Karpas-422 (cell line): Measurements from ENCODE around the gene CAPZB. TPM values are rescaled to one million over a fixed set of nuclear protein-coding genes. Genes with fewer than 3 reads are reported as not detected.

ENCODE experiments used
- DNase-seq: peaks from one replicate; pipeline ENCODE4 v3.0.0-alpha.2; 2015
- H2AFZ ChIP-seq: fragments of 200-600 bp; sonication (generic); 2 replicates; pipeline ENCODE4 v1.6.1; 2014; ENCODE audit warnings: antibody characterized with exemption, low read length, mixed read lengths
- H3K27ac ChIP-seq: fragments of 200-600 bp; sonication (generic); 2 replicates; pipeline ENCODE4 v1.5.1; 2014; ENCODE audit warnings: mild to moderate bottlenecking, low read length, moderate library complexity
- H3K27me3 ChIP-seq: fragments of 200-600 bp; sonication (generic); 2 replicates; pipeline ENCODE4 v1.6.1; 2014; ENCODE audit warnings: low read length, mixed read lengths
- H3K36me3 ChIP-seq: fragments of 200-600 bp; sonication (generic); 2 replicates; pipeline ENCODE4 v1.6.1; 2014; ENCODE audit warnings: low read length, mixed read lengths; ENCODE audit not compliant: insufficient read depth
- H3K4me1 ChIP-seq: fragments of 200-600 bp; sonication (generic); 2 replicates; pipeline ENCODE4 v1.6.1; 2014; ENCODE audit warnings: mild to moderate bottlenecking, low read length, mixed read lengths
- H3K4me2 ChIP-seq: fragments of 200-600 bp; sonication (generic); 2 replicates; pipeline ENCODE4 v1.6.1; 2014; ENCODE audit warnings: low read length, low read depth, mild to moderate bottlenecking; ENCODE audit not compliant: poor library complexity, severe bottlenecking
- H3K4me3 ChIP-seq: fragments of 200-600 bp; sonication (generic); 2 replicates; pipeline ENCODE4 v1.5.1; 2014; ENCODE audit warnings: mild to moderate bottlenecking, antibody characterized with exemption, low read length, mixed read lengths
- H3K79me2 ChIP-seq: fragments of 200-600 bp; sonication (generic); 2 replicates; pipeline ENCODE4 v1.6.1; 2014; ENCODE audit warnings: mild to moderate bottlenecking, low read length, mixed read lengths
- H3K9ac ChIP-seq: fragments of 200-600 bp; sonication (generic); 2 replicates; pipeline ENCODE4 v1.6.0; 2014; ENCODE audit warnings: low read length
- H3K9me2 ChIP-seq: fragments of 200-600 bp; sonication (generic), shearing (Covaris generic); replicated peaks from 2 replicates; pipeline ENCODE4 v1.6.0; 2014; ENCODE audit warnings: mild to moderate bottlenecking, low read length, moderate library complexity; ENCODE audit not compliant: insufficient read depth
- H3K9me3 ChIP-seq: fragments of 300-700, 200-600 bp; sonication (generic); 2 replicates; pipeline ENCODE4 v1.6.1; 2014; ENCODE audit warnings: low read length, mixed read lengths
- H4K20me1 ChIP-seq: fragments of 200-600 bp; sonication (generic); 2 replicates; pipeline ENCODE4 v1.6.1; 2014; ENCODE audit warnings: mild to moderate bottlenecking, antibody characterized with exemption, low read length, low read depth; ENCODE audit not compliant: insufficient read depth
- total RNA-seq: library from RNA; depleted of rRNA; stranded (reverse); fragments of >200 nt; shearing (Covaris generic); gene quantifications from 2 replicates; pipeline ENCODE4 v1.2.3, GENCODE V29; 2014; ENCODE audit warnings: low replicate concordance

The CAPZB gene
- total RNA-seq, 1 experiment from 2014 or later = 55.5 TPM

- no peak overlapping the region for H2AFZ ChIP-seq
- peaks cover 34% of the 10 kb centered on the region for H3K4me1 ChIP-seq
- no peaks in the 10 kb centered on the region for H3K9me2 ChIP-seq
- no peaks in the 10 kb centered on the region for H3K36me3 ChIP-seq
- H3K9ac ChIP-seq = no peak overlapping the region
- peaks cover 19% of the 10 kb centered on the region; the same call in 1 of the 2 replicates for H4K20me1 ChIP-seq
- no peak overlapping the region for H3K4me3 ChIP-seq
- no peak overlapping the region for H3K4me2 ChIP-seq
- H3K9me3 ChIP-seq = no peaks in the 10 kb centered on the region
- no peak for DNase-seq
- no peaks in the 10 kb centered on the region for H3K27me3 ChIP-seq
- peaks cover 97% of the 10 kb centered on the region for H3K79me2 ChIP-seq
- no peak overlapping the region for H3K27ac ChIP-seq
Observed at GRCh38 chr1:19438516-19439195, 46.7 kb downstream of the CAPZB start.

- H3K9me2 ChIP-seq = no peaks in the 10 kb centered on the region
- peaks cover 19% of the 10 kb centered on the region; the same call in 1 of the 2 replicates for H4K20me1 ChIP-seq
- H3K27me3 ChIP-seq = no peaks in the 10 kb centered on the region
- H3K9ac ChIP-seq = no peak overlapping the region
- no peak for DNase-seq
- peaks cover 30% of the 10 kb centered on the region for H3K4me1 ChIP-seq
- H3K79me2 ChIP-seq = peaks cover 97% of the 10 kb centered on the region
- no peaks in the 10 kb centered on the region for H3K9me3 ChIP-seq
- H3K4me2 ChIP-seq = no peak overlapping the region
- H2AFZ ChIP-seq = no peak overlapping the region
- no peak overlapping the region for H3K27ac ChIP-seq
- no peak overlapping the region for H3K4me3 ChIP-seq
- no peaks in the 10 kb centered on the region for H3K36me3 ChIP-seq
Observed at GRCh38 chr1:19437891-19438294, 47.4 kb downstream of the CAPZB start.

GRCh38 chr1:19436716-19437476 is 48.4 kb downstream of the CAPZB start:
- peaks cover 19% of the 10 kb centered on the region; the same call in 1 of the 2 replicates for H4K20me1 ChIP-seq
- H3K4me3 ChIP-seq = no peak overlapping the region
- no peak for DNase-seq
- no peak overlapping the region for H3K27ac ChIP-seq
- H2AFZ ChIP-seq = no peak overlapping the region
- no peak overlapping the region for H3K9ac ChIP-seq
- H3K9me3 ChIP-seq = no peaks in the 10 kb centered on the region
- no peaks in the 10 kb centered on the region for H3K36me3 ChIP-seq
- H3K9me2 ChIP-seq = no peaks in the 10 kb centered on the region
- H3K4me2 ChIP-seq = no peak overlapping the region
- no peaks in the 10 kb centered on the region for H3K27me3 ChIP-seq
- H3K79me2 ChIP-seq = peaks cover 97% of the 10 kb centered on the region
- peaks cover 20% of the 10 kb centered on the region for H3K4me1 ChIP-seq

- Histone ChIP-seq H3K9ac (no peak overlapping the region), H3K79me2 (peaks cover 95% of the 10 kb centered on the region), H3K4me3 (no peak overlapping the region), H3K9me3 (no peaks in the 10 kb centered on the region), H3K36me3 (no peaks in the 10 kb centered on the region), H4K20me1 (peaks cover 21% of the 10 kb centered on the region), H3K27me3 (no peaks in the 10 kb centered on the region), H3K4me1 (peaks cover 12% of the 10 kb centered on the region), H3K27ac (no peak overlapping the region), H3K9me2 (no peaks in the 10 kb centered on the region), H3K4me2 (no peak overlapping the region), H2AFZ (no peak overlapping the region)
- no peak for DNase-seq
Observed at GRCh38 chr1:19435851-19436455, 49.4 kb downstream of the CAPZB start.

- Histone ChIP-seq H3K9ac (no peak overlapping the region), H3K36me3 (no peaks in the 10 kb centered on the region), H2AFZ (no peak overlapping the region), H3K27ac (no peak overlapping the region), H3K79me2 (peaks cover 98% of the 10 kb centered on the region), H3K9me3 (no peaks in the 10 kb centered on the region), H4K20me1 (peaks cover 26% of the 10 kb centered on the region), H3K27me3 (no peaks in the 10 kb centered on the region), H3K4me1 (peaks cover 9% of the 10 kb centered on the region), H3K4me2 (no peak overlapping the region), H3K9me2 (no peaks in the 10 kb centered on the region), H3K4me3 (no peak overlapping the region)
- no peak for DNase-seq
Observed at GRCh38 chr1:19435181-19435580, 50.2 kb downstream of the CAPZB start.

- H3K9me2 ChIP-seq = no peaks in the 10 kb centered on the region
- H3K27me3 ChIP-seq = no peaks in the 10 kb centered on the region
- no peak for DNase-seq
- H3K79me2 ChIP-seq = peaks cover 98% of the 10 kb centered on the region
- H3K4me2 ChIP-seq = no peak overlapping the region
- no peaks in the 10 kb centered on the region for H3K36me3 ChIP-seq
- no peak overlapping the region for H2AFZ ChIP-seq
- H3K4me1 ChIP-seq = peaks cover 6% of the 10 kb centered on the region
- H3K27ac ChIP-seq = no peak overlapping the region
- H3K9ac ChIP-seq = no peak overlapping the region
- H3K9me3 ChIP-seq = no peaks in the 10 kb centered on the region
- H3K4me3 ChIP-seq = no peak overlapping the region
- H4K20me1 ChIP-seq = peaks cover 30% of the 10 kb centered on the region
Observed at GRCh38 chr1:19433719-19433998, 51.7 kb downstream of the CAPZB start.

DNA sequence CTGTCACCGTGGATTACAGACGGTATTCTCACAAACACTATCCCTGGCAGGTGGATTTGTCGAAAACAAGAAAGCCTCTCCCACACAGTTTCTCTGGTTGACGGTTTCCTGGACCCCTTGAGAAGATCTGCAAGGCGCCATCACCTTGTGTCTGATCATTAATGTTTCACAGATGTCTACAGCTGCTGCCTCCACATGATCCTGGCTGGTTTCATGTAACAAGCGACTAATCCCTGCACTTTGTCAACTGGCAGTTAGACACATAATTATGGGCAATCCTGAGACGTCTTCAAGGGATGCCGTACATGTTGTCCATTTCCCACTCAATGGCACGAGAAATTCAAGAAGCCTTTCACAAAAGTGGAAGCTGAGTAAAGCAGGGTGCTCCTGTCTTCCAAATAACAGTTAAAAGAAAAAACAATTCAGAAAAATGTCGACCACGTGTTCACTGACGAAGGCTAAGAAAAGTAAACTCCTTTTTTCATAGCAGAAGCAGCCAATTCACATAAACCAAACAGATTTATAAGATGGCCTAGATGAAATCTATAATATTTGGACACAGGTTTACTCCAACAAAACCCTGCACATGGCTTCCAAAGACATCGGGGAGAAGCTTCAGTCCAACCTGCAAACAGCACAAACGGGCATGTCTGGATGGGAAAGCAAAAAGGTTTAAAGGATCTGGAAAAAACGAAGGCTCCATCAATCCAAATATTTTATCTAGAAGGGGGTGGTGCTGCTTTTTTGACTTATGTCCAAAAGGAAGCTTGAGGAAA is 52.2 kb downstream of the CAPZB start:
- Histone ChIP-seq H3K4me1 (peaks cover 6% of the 10 kb centered on the region), H3K27me3 (no peaks in the 10 kb centered on the region)
- DNase-seq = no peak

More for the DNA sequence above, 52.2 kb downstream of the CAPZB start:
- H2AFZ ChIP-seq = no peak overlapping the region
- no peaks in the 10 kb centered on the region for H3K36me3 ChIP-seq
- H3K27ac ChIP-seq = no peak overlapping the region
- no peak overlapping the region for H3K4me3 ChIP-seq
- no peaks in the 10 kb centered on the region for H3K9me3 ChIP-seq
- H3K79me2 ChIP-seq = peaks cover 98% of the 10 kb centered on the region
- no peaks in the 10 kb centered on the region for H3K9me2 ChIP-seq
- H3K9ac ChIP-seq = no peak overlapping the region
- no peak overlapping the region for H3K4me2 ChIP-seq
- H4K20me1 ChIP-seq = peaks cover 25% of the 10 kb centered on the region
